K562 (cell line): ENCODE data around the gene RNF44. TPM values are rescaled to one million over a fixed set of nuclear protein-coding genes. Genes with fewer than 3 reads are reported as not detected.

Experiments used
- HMGN3 ChIP-seq: IDR thresholded peaks from 2 replicates; pipeline ENCODE4 v1.6.1; 2011; ENCODE audit warnings: borderline replicate concordance, low read depth, mild to moderate bottlenecking, mixed read lengths, low read length; ENCODE audit not compliant: insufficient read length; ENCODE audit errors: extremely low read depth
- ZNF140 ChIP-seq: fragments of 250-450 bp; sonication (Bioruptor Pico); IDR thresholded peaks from 2 replicates; pipeline ENCODE4 v1.8.0; 2021; ENCODE audit warnings: moderate library complexity, mild to moderate bottlenecking, inconsistent platforms
- polyA plus RNA-seq, 8 experiments: library from polyadenylated mRNA; depleted of rRNA in 4 of 8; stranded (reverse) in 5 of 8; unstranded in 3 of 8; fragments of >200 nt; fragmentation: Nextera tagmentation in 2 of 8; fragmentation: Illumina TruSeq in 1 of 8; extraction: Ambion mirVana in 2 of 8; extraction: Trizol in 1 of 8; gene quantifications; 2 replicates each; pipeline versions ENCODE4 v1.2.1 to v1.2.3, GENCODE V29; 2011 to 2014; ENCODE audit warnings: inconsistent platforms in 1 of 8, missing spikeins in 1 of 8
- total RNA-seq, 7 experiments: library from RNA; depleted of rRNA in 6 of 7; stranded (reverse); fragments of >200 nt in 6 of 7; fragmentation: Illumina TruSeq in 2 of 7; extraction: Trizol in 2 of 7; gene quantifications; 2 replicates each; pipeline versions ENCODE4 v1.2.1 to v1.2.3, GENCODE V29; 2011 to 2021; ENCODE audit warnings: low replicate concordance in 1 of 7
- TF ChIP-seq, protein P1 (sequence below), 2 experiments: fragments of 450-650 bp; formaldehyde crosslinking in 1 of 2; IDR thresholded peaks; 2 replicates each; pipeline versions ENCODE4 v1.4.0 to v1.6.1; 2014 to 2020; ENCODE audit warnings: mild to moderate bottlenecking in 2 of 2, borderline replicate concordance in 1 of 2, low read depth in 1 of 2
- TF ChIP-seq, protein P2 (sequence below): fragments of 450-650 bp; IDR thresholded peaks from 2 replicates; pipeline ENCODE4 v1.6.1; 2016; ENCODE audit warnings: low read depth, mild to moderate bottlenecking, moderate library complexity
- TF ChIP-seq, protein P3 (sequence below), 3 experiments: fragments of 200-800 bp in 1 of 3; fragments of 250-450 bp in 1 of 3; fragments of 450-650 bp in 1 of 3; sonication (Bioruptor Pico) in 1 of 3; sonication (Bioruptor generic) in 1 of 3; formaldehyde crosslinking in 1 of 3; IDR thresholded peaks; 2 replicates each; pipeline versions ENCODE4 v1.6.1 to v1.8.0; 2016 to 2022; ENCODE audit warnings: mild to moderate bottlenecking in 2 of 3, missing genetic modification characterization in 2 of 3, missing compliant biosample characterization in 1 of 3, moderate library complexity in 1 of 3
- TF ChIP-seq, protein P4 (sequence below), 2 experiments: fragments of 200-800 bp in 1 of 2; sonication (Bioruptor generic) in 1 of 2; sonication (generic) in 1 of 2; formaldehyde crosslinking in 1 of 2; IDR thresholded peaks in 1 of 2; conservative IDR thresholded peaks in 1 of 2; 2 replicates each; pipeline versions ENCODE4 v1.5.0 to v1.6.1; 2016 to 2020; ENCODE audit warnings: missing compliant biosample characterization in 1 of 2, missing genetic modification characterization in 1 of 2, missing genetic modification reagents in 1 of 2
- TF ChIP-seq, protein P5 (sequence below): sonication (generic); formaldehyde crosslinking; IDR thresholded peaks from 2 replicates; pipeline ENCODE4 v1.8.0; 2022; ENCODE audit warnings: missing genetic modification reagents, mild to moderate bottlenecking, moderate library complexity, borderline replicate concordance

Gene RNF44
- total and polyA plus RNA-seq, 9 of the 15 experiments (the other 6 are each of a cell fraction or from before 2014, with no cell fraction given): 1.6 to 82.6 (median 7.4) TPM

DNA sequence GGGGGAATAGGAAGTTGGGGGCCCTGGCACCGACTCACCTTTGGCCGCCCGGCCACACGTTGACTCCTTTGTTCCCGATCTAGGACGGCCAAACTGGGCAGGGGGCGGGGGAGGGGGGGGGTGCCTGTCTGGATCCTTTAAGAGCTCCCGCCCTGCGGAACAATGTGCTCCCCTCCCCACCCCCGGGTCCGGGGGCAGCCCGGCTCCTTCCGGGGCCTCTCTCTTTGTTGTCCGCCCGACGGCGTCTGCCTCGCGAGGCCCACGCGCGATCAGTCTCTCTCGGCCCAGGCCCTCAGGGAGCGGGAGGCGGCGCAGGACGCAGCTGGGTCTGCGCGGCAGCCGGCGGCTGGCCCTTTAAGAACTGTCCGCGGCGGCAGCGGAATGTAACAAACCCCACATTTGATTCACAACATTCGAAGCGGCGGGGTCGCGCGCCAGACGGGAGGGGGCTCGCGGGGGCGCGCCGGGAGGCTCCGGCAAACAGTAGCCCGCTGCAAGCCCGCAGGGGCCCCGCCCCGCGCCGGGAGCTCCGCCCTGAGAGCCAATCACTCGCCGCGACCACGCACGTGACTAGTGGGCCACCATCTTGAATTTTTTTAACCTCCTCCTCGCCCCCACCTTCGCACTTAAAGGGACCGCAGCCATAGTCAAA, at the start of gene RNF44 (continued):
- TF ChIP-seq, protein P1, sequence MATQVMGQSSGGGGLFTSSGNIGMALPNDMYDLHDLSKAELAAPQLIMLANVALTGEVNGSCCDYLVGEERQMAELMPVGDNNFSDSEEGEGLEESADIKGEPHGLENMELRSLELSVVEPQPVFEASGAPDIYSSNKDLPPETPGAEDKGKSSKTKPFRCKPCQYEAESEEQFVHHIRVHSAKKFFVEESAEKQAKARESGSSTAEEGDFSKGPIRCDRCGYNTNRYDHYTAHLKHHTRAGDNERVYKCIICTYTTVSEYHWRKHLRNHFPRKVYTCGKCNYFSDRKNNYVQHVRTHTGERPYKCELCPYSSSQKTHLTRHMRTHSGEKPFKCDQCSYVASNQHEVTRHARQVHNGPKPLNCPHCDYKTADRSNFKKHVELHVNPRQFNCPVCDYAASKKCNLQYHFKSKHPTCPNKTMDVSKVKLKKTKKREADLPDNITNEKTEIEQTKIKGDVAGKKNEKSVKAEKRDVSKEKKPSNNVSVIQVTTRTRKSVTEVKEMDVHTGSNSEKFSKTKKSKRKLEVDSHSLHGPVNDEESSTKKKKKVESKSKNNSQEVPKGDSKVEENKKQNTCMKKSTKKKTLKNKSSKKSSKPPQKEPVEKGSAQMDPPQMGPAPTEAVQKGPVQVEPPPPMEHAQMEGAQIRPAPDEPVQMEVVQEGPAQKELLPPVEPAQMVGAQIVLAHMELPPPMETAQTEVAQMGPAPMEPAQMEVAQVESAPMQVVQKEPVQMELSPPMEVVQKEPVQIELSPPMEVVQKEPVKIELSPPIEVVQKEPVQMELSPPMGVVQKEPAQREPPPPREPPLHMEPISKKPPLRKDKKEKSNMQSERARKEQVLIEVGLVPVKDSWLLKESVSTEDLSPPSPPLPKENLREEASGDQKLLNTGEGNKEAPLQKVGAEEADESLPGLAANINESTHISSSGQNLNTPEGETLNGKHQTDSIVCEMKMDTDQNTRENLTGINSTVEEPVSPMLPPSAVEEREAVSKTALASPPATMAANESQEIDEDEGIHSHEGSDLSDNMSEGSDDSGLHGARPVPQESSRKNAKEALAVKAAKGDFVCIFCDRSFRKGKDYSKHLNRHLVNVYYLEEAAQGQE (IDR thresholded peaks at IDR 0.05; ENCODE audit: borderline replicate concordance): peak; percentile 46
- TF ChIP-seq, protein P1 (CRISPR knock-in tag; IDR thresholded peaks at IDR 0.05; ENCODE audit: low read depth): peak; percentile 49; the same call in 1 of the 2 replicates
- TF ChIP-seq ZNF140 (CRISPR knock-in tag): no peak
- peak; percentile 52 for TF ChIP-seq HMGN3
- TF ChIP-seq, protein P2, sequence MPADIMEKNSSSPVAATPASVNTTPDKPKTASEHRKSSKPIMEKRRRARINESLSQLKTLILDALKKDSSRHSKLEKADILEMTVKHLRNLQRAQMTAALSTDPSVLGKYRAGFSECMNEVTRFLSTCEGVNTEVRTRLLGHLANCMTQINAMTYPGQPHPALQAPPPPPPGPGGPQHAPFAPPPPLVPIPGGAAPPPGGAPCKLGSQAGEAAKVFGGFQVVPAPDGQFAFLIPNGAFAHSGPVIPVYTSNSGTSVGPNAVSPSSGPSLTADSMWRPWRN: no peak
- TF ChIP-seq, protein P3, sequence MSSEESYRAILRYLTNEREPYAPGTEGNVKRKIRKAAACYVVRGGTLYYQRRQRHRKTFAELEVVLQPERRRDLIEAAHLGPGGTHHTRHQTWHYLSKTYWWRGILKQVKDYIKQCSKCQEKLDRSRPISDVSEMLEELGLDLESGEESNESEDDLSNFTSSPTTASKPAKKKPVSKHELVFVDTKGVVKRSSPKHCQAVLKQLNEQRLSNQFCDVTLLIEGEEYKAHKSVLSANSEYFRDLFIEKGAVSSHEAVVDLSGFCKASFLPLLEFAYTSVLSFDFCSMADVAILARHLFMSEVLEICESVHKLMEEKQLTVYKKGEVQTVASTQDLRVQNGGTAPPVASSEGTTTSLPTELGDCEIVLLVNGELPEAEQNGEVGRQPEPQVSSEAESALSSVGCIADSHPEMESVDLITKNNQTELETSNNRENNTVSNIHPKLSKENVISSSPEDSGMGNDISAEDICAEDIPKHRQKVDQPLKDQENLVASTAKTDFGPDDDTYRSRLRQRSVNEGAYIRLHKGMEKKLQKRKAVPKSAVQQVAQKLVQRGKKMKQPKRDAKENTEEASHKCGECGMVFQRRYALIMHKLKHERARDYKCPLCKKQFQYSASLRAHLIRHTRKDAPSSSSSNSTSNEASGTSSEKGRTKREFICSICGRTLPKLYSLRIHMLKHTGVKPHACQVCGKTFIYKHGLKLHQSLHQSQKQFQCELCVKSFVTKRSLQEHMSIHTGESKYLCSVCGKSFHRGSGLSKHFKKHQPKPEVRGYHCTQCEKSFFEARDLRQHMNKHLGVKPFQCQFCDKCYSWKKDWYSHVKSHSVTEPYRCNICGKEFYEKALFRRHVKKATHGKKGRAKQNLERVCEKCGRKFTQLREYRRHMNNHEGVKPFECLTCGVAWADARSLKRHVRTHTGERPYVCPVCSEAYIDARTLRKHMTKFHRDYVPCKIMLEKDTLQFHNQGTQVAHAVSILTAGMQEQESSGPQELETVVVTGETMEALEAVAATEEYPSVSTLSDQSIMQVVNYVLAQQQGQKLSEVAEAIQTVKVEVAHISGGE (CRISPR knock-in tag; IDR thresholded peaks at IDR 0.05): peak; percentile 46 to 95 (median 72); a peak in 5 of 6 replicates
- TF ChIP-seq, protein P4, sequence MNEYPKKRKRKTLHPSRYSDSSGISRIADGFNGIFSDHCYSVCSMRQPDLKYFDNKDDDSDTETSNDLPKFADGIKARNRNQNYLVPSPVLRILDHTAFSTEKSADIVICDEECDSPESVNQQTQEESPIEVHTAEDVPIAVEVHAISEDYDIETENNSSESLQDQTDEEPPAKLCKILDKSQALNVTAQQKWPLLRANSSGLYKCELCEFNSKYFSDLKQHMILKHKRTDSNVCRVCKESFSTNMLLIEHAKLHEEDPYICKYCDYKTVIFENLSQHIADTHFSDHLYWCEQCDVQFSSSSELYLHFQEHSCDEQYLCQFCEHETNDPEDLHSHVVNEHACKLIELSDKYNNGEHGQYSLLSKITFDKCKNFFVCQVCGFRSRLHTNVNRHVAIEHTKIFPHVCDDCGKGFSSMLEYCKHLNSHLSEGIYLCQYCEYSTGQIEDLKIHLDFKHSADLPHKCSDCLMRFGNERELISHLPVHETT (CRISPR knock-in tag; conservative IDR thresholded peaks at IDR 0.05 in 1 of 2, IDR thresholded peaks at IDR 0.05 in 1 of 2): peak in 1 of 2 experiments; percentile 60; a peak in 2 of 4 replicates
- TF ChIP-seq, protein P5, sequence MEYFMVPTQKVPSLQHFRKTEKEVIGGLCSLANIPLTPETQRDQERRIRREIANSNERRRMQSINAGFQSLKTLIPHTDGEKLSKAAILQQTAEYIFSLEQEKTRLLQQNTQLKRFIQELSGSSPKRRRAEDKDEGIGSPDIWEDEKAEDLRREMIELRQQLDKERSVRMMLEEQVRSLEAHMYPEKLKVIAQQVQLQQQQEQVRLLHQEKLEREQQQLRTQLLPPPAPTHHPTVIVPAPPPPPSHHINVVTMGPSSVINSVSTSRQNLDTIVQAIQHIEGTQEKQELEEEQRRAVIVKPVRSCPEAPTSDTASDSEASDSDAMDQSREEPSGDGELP (CRISPR knock-in tag): peak; percentile 11; the same call in 1 of the 2 replicates
